Keratinocyte (primary cell): ENCODE results near the gene RNF130. TPM values are rescaled to one million over a fixed set of nuclear protein-coding genes. Genes with fewer than 3 reads are reported as not detected.
"Not testable (repeated sequence)": the region's sequence is repeated elsewhere in the genome, so short reads cannot be mapped to it uniquely, and the experiment has no call there.

Experiments used
- DNase-seq: peaks from one replicate; pipeline ENCODE4 v3.0.0-alpha.2; 2011; ENCODE audit warnings: low read depth, missing footprints, low spot score
- FAIRE-seq: peaks from 2 replicates; lab custom pipeline; 2011; peaks lifted over from hg19 to GRCh38; lab: Jason Lieb, UNC
- H2AFZ ChIP-seq: 2 replicates; pipeline ENCODE4 v1.6.0; 2012; ENCODE audit warnings: low read length, control low read depth, inconsistent platforms; ENCODE audit not compliant: control insufficient read depth
- H3K27ac ChIP-seq: 2 replicates; pipeline ENCODE4 v1.5.1; 2011; ENCODE audit warnings: low read length; ENCODE audit not compliant: control insufficient read depth, insufficient read depth
- H3K27me3 ChIP-seq: 3 replicates; pipeline ENCODE4 v1.6.0; 2011; ENCODE audit warnings: low read length; ENCODE audit not compliant: control insufficient read depth, insufficient read depth; ENCODE audit errors: extremely low read depth
- H3K36me3 ChIP-seq, 2 experiments: 2 replicates in 1 of 2; 3 replicates in 1 of 2; pipeline ENCODE4 v1.5.1; 2011; ENCODE audit warnings: low read length in 2 of 2, mild to moderate bottlenecking in 1 of 2; ENCODE audit not compliant: control insufficient read depth in 2 of 2, insufficient read depth in 2 of 2; ENCODE audit errors: extremely low read depth in 1 of 2
- H3K4me1 ChIP-seq: 3 replicates; pipeline ENCODE4 v1.5.1; 2011; ENCODE audit warnings: low read length; ENCODE audit not compliant: control insufficient read depth, insufficient read depth; ENCODE audit errors: extremely low read depth
- H3K4me2 ChIP-seq: 3 replicates; pipeline ENCODE4 v1.6.0; 2011; ENCODE audit warnings: low read depth, low read length; ENCODE audit not compliant: control insufficient read depth, insufficient read depth; ENCODE audit errors: extremely low read depth
- H3K4me3 ChIP-seq, 3 experiments: fragments of 200-600 bp in 1 of 3; sonication (generic) in 1 of 3; 2 replicates in 2 of 3; 3 replicates in 1 of 3; pipeline ENCODE4 v1.5.1; 2011 to 2016; ENCODE audit warnings: low read length in 3 of 3, mild to moderate bottlenecking in 3 of 3, control low read depth in 2 of 3, inconsistent platforms in 1 of 3, low read depth in 1 of 3, mixed read lengths in 1 of 3, mixed run types in 1 of 3, moderate library complexity in 1 of 3; ENCODE audit not compliant: control insufficient read depth in 2 of 3, insufficient read depth in 2 of 3; ENCODE audit errors: extremely low read depth in 1 of 3
- H3K79me2 ChIP-seq: 2 replicates; pipeline ENCODE4 v1.6.0; 2012; ENCODE audit warnings: low read length; ENCODE audit not compliant: control insufficient read depth, insufficient read depth
- H3K9ac ChIP-seq: 3 replicates; pipeline ENCODE4 v1.6.0; 2011; ENCODE audit warnings: low read length; ENCODE audit not compliant: control insufficient read depth, insufficient read depth; ENCODE audit errors: extremely low read depth
- H3K9me1 ChIP-seq: 3 replicates; pipeline ENCODE4 v1.6.0; 2011; ENCODE audit warnings: low read length; ENCODE audit not compliant: control insufficient read depth, insufficient read depth; ENCODE audit errors: extremely low read depth
- H3K9me3 ChIP-seq: 2 replicates; pipeline ENCODE4 v1.5.1; 2012; ENCODE audit warnings: low read depth, low read length; ENCODE audit not compliant: control insufficient read depth
- H4K20me1 ChIP-seq: 3 replicates; pipeline ENCODE4 v1.6.0; 2011; ENCODE audit warnings: low read length; ENCODE audit not compliant: control insufficient read depth, insufficient read depth; ENCODE audit errors: extremely low read depth
- EZH2 ChIP-seq: IDR thresholded peaks from one replicate; pipeline ENCODE4 v1.6.1; 2012; ENCODE audit warnings: inconsistent platforms, mild to moderate bottlenecking, low read length, moderate library complexity
- dilution Hi-C: fragments of 300-500 bp; cut with MboI; formaldehyde crosslinking; loops from one replicate; pipeline ENCODE4 v1.7.0; 2020; ENCODE audit warnings: low sequenced_read_pairs; ENCODE audit not compliant: extremely low pct_ligation_motif_present
- polyA plus RNA-seq, 5 experiments: library from polyadenylated mRNA; depleted of rRNA in 3 of 5; stranded (reverse) in 3 of 5; stranded (forward) in 1 of 5; unstranded in 1 of 5; fragments of >200 nt; gene quantifications; 1 replicate in 1 of 5; 2 replicates in 3 of 5; 3 replicates in 1 of 5; pipeline versions ENCODE4 v1.2.1 to v1.2.3, GENCODE V29; 2011 to 2012; ENCODE audit warnings: missing spikeins in 2 of 5, low read depth in 1 of 5, low replicate concordance in 1 of 5
- TF ChIP-seq, protein P1 (sequence below), 3 experiments: IDR thresholded peaks in 1 of 3; conservative IDR thresholded peaks in 1 of 3; optimal IDR thresholded peaks in 1 of 3; 2 replicates in 2 of 3; 3 replicates in 1 of 3; pipeline versions ENCODE3 to v1.5.1; 2011; ENCODE audit warnings: low read length in 3 of 3, mild to moderate bottlenecking in 3 of 3, moderate library complexity in 2 of 3, control low read depth in 1 of 3, inconsistent platforms in 1 of 3; ENCODE audit not compliant: insufficient read depth in 2 of 3; ENCODE audit errors: extremely low read depth in 1 of 3

The RNF130 gene
- polyA plus RNA-seq, 1 donor (not counting 4 experiments of a cell fraction or from before 2014, with no cell fraction given), result 20.0 TPM

GRCh38 chr5:180090098-180090768, 18.7 kb upstream of the RNF130 start:
- DNase-seq, result no peak
- no peak for FAIRE-seq
- dilution Hi-C loops, result no loop called here
- H3K9ac ChIP-seq, result peak overlapping the region; percentile 52
- H4K20me1 ChIP-seq, result no peaks in the 10 kb centered on the region
- H3K9me3 ChIP-seq, result no peaks in the 10 kb centered on the region
- no peaks in the 10 kb centered on the region for H3K79me2 ChIP-seq
- TF ChIP-seq, protein P1, sequence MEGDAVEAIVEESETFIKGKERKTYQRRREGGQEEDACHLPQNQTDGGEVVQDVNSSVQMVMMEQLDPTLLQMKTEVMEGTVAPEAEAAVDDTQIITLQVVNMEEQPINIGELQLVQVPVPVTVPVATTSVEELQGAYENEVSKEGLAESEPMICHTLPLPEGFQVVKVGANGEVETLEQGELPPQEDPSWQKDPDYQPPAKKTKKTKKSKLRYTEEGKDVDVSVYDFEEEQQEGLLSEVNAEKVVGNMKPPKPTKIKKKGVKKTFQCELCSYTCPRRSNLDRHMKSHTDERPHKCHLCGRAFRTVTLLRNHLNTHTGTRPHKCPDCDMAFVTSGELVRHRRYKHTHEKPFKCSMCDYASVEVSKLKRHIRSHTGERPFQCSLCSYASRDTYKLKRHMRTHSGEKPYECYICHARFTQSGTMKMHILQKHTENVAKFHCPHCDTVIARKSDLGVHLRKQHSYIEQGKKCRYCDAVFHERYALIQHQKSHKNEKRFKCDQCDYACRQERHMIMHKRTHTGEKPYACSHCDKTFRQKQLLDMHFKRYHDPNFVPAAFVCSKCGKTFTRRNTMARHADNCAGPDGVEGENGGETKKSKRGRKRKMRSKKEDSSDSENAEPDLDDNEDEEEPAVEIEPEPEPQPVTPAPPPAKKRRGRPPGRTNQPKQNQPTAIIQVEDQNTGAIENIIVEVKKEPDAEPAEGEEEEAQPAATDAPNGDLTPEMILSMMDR (optimal IDR thresholded peaks at IDR 0.05 in 1 of 3, IDR thresholded peaks at IDR 0.05 in 1 of 3, conservative IDR thresholded peaks at IDR 0.05 in 1 of 3; ENCODE audit: extremely low read depth in 1 of 3, insufficient read depth in 2 of 3, low read length in 3 of 3), result peak; percentile 56 to 84 (median 69)
- no peak for TF ChIP-seq EZH2
- H3K27me3 ChIP-seq, result no peaks in the 10 kb centered on the region
- H3K4me2 ChIP-seq, result peak overlapping the region; percentile 75
- H2AFZ ChIP-seq, result peak overlapping the region; percentile 79
- H3K4me3 ChIP-seq, result peak overlapping the region; percentile 27 to 58 (median 56)
- H3K9me1 ChIP-seq, result no peaks in the 10 kb centered on the region
- H3K4me1 ChIP-seq, result peaks cover 3% of the 10 kb centered on the region
- no peak overlapping the region for H3K27ac ChIP-seq
- no peaks in the 10 kb centered on the region for H3K36me3 ChIP-seq

DNA sequence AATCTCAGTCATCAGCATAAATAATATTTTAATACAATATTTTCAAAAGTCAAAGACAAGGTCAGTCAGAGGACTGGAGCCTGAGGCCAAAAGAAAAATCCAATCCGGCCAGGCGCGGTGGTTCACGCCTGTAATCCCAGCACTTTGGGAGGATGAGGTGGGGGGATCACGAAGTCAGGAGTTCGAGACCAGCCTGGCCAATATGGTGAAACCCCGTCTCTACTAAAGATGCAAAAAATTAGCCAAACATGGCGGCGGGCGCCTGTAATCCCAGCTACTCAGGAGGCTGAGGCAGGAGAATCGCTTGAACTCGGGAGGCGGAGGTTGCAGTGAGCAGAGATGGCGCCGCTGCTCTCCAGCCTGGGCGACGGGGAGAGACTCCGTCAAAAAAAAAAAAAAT, 18.1 kb upstream of the RNF130 start:
- dilution Hi-C loops, H3K27ac ChIP-seq, H3K4me3 ChIP-seq, H3K79me2 ChIP-seq, H3K4me1 ChIP-seq, DNase-seq, H2AFZ ChIP-seq, H3K9me3 ChIP-seq, H3K9ac ChIP-seq, H3K36me3 ChIP-seq, H3K27me3 ChIP-seq, H3K9me1 ChIP-seq, FAIRE-seq, H4K20me1 ChIP-seq: not testable (repeated sequence)
- H3K4me2 ChIP-seq, result peak overlapping the region; percentile 75

DNA sequence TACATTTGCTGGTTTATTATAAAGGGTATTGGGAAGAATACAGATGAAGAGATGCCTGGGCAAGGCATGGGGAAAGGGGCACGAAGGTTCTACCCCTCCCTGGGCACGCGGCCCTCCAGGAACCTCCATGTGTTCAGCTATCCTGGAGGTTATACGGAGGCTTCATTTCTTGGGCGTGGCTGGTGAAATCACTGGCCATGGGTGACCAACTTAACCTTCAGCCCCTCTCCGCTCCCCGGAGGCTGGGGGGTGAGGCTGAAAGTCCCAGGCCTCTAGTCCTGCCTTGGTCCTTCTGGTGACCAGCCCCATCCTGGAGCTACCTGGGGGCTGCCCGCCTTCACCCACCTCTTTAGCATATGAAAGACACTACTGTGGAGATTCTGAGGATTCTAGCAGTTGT, 17.0 kb upstream of the RNF130 start:
- Histone ChIP-seq H4K20me1 (no peaks in the 10 kb centered on the region), H3K9me1 (no peaks in the 10 kb centered on the region), H3K4me2 (no peak overlapping the region), H2AFZ (no peak overlapping the region), H3K79me2 (no peaks in the 10 kb centered on the region), H3K27me3 (no peaks in the 10 kb centered on the region), H3K27ac (no peak overlapping the region), H3K4me1 (peaks cover 3% of the 10 kb centered on the region), H3K9ac (no peak overlapping the region), H3K4me3 (no peak overlapping the region), H3K36me3 (no peaks in the 10 kb centered on the region), H3K9me3 (no peaks in the 10 kb centered on the region)
- dilution Hi-C loops, result no loop called here
- DNase-seq (no peak), FAIRE-seq (no peak)
- TF ChIP-seq EZH2, result no peak
- TF ChIP-seq, protein P1 (optimal IDR thresholded peaks at IDR 0.05 in 1 of 3, IDR thresholded peaks at IDR 0.05 in 1 of 3, conservative IDR thresholded peaks at IDR 0.05 in 1 of 3; ENCODE audit: extremely low read depth in 1 of 3, insufficient read depth in 2 of 3, low read length in 3 of 3), result no peak
